Middle frontal gyrus (tissue), 1 donor: Measurements from ENCODE around the gene SLC49A3.
"Not testable (repeated sequence)": the region's sequence is repeated elsewhere in the genome, so short reads cannot be mapped to it uniquely, and the experiment has no call there.

Experiments used
- DNase-seq: peaks from one replicate; pipeline ENCODE4 v3.0.0-alpha.2; 2015; ENCODE audit warnings: low spot score; ENCODE audit errors: extremely low spot score

SLC49A3 gene

GRCh38 chr4:722169-722725, 33.3 kb upstream of the SLC49A3 start:
- no peak for DNase-seq

GRCh38 chr4:721261-722168, 32.6 kb upstream of the SLC49A3 start:
- no peak for DNase-seq

GRCh38 chr4:720111-720860, 31.3 kb upstream of the SLC49A3 start:
- DNase-seq: no peak

GRCh38 chr4:718460-718859, 29.5 kb upstream of the SLC49A3 start:
- no peak for DNase-seq

- no peak for DNase-seq
Measured at GRCh38 chr4:717601-718320, 28.8 kb upstream of the SLC49A3 start.

- DNase-seq: no peak
Measured at GRCh38 chr4:714087-714486, 25.1 kb upstream of the SLC49A3 start.

- DNase-seq: no peak
Measured at GRCh38 chr4:712916-713632, 24.1 kb upstream of the SLC49A3 start.

- DNase-seq: no peak
Measured at GRCh38 chr4:712093-712492, 23.1 kb upstream of the SLC49A3 start.

GRCh38 chr4:710916-711315, 22.0 kb upstream of the SLC49A3 start:
- no peak for DNase-seq

GRCh38 chr4:710116-710515, 21.2 kb upstream of the SLC49A3 start:
- DNase-seq: no peak

GRCh38 chr4:709348-709747, 20.4 kb upstream of the SLC49A3 start:
- no peak for DNase-seq

- DNase-seq: no peak
Measured at GRCh38 chr4:708631-708933, 19.6 kb upstream of the SLC49A3 start.

- no peak for DNase-seq
Measured at GRCh38 chr4:707929-708630, 19.1 kb upstream of the SLC49A3 start.

- DNase-seq: no peak
Measured at GRCh38 chr4:706834-707598, 18.1 kb upstream of the SLC49A3 start.

GRCh38 chr4:706083-706633, 17.2 kb upstream of the SLC49A3 start:
- not testable (repeated sequence) for DNase-seq

- DNase-seq: peak; percentile 88
Measured at GRCh38 chr4:705278-706082, 16.5 kb upstream of the SLC49A3 start, which contains the start of gene PCGF3. Gene PCGF3 (plus strand): TSS chr4:705832. CDS start chr4:733681, 27,849 bp downstream.

- DNase-seq: no peak
Measured at GRCh38 chr4:704971-705277, 16.0 kb upstream of the SLC49A3 start.

- DNase-seq: no peak
Measured at GRCh38 chr4:704198-704891, 15.4 kb upstream of the SLC49A3 start.
